Kidney epithelial cell (primary cell): ENCODE measurements around the gene SARS1. TPM values are rescaled to one million over a fixed set of nuclear protein-coding genes. Genes with fewer than 3 reads are reported as not detected.

Experiments used
- DNase-seq: peaks from one replicate; pipeline ENCODE4 v3.0.0-alpha.2; 2010; ENCODE audit warnings: low read depth
- H3K27me3 ChIP-seq: 2 replicates; pipeline ENCODE4 v1.6.0; 2011; ENCODE audit warnings: low read length; ENCODE audit not compliant: control insufficient read depth, insufficient read depth
- H3K36me3 ChIP-seq: 2 replicates; pipeline ENCODE4 v1.5.1; 2011; ENCODE audit warnings: low read length; ENCODE audit not compliant: control insufficient read depth, insufficient read depth
- H3K4me3 ChIP-seq: 2 replicates; pipeline ENCODE4 v1.5.1; 2011; ENCODE audit warnings: low read depth, mild to moderate bottlenecking, control low read depth, low read length
- total RNA-seq: library from RNA; depleted of rRNA; stranded (reverse); fragments of >200 nt; gene quantifications from 2 replicates; pipeline ENCODE4 v1.2.3, GENCODE V29; 2015
- TF ChIP-seq, protein P1 (sequence below): IDR thresholded peaks from 2 replicates; pipeline ENCODE4 v1.5.1; 2011; ENCODE audit warnings: mild to moderate bottlenecking, moderate library complexity, low read length, control low read depth, inconsistent platforms; ENCODE audit not compliant: insufficient read depth, poor library complexity, severe bottlenecking

The SARS1 gene
- total RNA-seq, 1 donor from 2014 or later, result 411 TPM

DNA sequence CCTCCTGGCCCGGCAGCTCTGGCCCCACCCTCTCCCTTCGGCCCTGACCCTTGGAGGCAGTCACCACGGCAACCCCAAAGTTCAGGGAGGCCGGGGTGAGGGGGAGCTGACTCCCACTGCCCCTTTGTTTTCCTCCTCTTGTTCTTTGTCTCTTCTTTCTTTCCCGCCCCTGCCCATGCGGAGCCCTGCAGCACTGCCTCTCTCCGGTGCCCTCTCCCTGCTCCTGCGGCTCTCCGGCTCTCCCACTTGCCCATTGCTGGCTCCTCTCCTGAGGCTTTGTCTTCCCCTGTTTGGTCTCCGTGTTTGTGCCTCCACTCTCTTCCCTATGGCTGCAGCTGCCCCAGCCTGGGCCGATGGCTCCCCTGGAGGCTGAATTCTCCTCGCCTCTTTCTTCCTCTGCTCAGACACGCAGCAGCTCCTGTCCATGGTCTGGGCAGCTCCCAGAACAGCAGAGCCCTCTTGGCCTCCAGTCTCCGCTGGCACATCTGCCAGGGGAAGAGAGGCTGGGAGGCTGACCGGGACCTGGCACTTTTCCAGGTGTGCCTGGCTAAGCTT, 41.5 kb downstream of the SARS1 start:
- no peaks in the 10 kb centered on the region for H3K27me3 ChIP-seq
- DNase-seq, result no peak
- TF ChIP-seq, protein P1, sequence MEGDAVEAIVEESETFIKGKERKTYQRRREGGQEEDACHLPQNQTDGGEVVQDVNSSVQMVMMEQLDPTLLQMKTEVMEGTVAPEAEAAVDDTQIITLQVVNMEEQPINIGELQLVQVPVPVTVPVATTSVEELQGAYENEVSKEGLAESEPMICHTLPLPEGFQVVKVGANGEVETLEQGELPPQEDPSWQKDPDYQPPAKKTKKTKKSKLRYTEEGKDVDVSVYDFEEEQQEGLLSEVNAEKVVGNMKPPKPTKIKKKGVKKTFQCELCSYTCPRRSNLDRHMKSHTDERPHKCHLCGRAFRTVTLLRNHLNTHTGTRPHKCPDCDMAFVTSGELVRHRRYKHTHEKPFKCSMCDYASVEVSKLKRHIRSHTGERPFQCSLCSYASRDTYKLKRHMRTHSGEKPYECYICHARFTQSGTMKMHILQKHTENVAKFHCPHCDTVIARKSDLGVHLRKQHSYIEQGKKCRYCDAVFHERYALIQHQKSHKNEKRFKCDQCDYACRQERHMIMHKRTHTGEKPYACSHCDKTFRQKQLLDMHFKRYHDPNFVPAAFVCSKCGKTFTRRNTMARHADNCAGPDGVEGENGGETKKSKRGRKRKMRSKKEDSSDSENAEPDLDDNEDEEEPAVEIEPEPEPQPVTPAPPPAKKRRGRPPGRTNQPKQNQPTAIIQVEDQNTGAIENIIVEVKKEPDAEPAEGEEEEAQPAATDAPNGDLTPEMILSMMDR, result peak; percentile 36
- H3K36me3 ChIP-seq, result no peaks in the 10 kb centered on the region
- H3K4me3 ChIP-seq, result no peak overlapping the region

DNA sequence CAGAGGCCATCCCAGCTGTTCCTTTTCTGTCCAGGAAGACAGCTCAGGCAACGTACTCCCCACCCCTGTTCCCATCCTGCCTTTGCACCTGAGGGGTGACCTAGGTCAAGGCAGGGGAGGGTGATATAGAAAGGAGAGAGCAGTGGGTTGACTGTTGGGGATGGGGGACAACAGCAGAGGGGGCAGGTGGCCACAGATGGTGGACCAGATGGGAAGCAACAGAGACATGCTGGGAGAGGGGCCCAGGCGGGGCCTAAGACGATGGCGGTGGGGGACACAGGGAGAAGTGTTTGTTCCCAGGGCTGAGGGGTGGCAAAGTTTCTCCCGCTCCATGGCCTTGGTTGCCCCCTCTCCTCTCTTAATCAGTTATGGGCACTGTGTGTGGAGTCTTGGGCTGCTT, 42.0 kb downstream of the SARS1 start:
- DNase-seq, result no peak
- H3K27me3 ChIP-seq, result no peaks in the 10 kb centered on the region
- no peaks in the 10 kb centered on the region for H3K36me3 ChIP-seq
- H3K4me3 ChIP-seq, result no peak overlapping the region
- TF ChIP-seq, protein P1, result no peak

DNA sequence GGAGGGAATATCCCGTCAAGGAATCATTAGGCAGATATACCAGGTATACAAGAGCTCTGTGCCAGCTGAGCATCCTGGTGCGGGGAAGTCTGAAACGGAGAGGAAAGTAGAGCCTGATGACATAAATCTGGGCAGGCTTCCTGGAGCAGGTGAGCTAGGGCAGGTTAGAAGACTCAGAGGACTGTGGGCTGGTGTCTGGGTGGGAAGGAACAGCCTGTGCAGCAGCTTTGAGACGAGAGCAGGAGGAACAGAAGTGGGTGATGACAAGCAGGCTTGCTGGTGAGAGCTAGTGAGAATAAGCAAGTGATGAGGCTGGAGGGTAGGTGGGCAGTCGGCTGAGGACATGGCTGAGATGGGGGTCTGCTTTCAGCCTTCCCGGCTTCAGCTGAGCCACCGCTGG, 42.4 kb downstream of the SARS1 start:
- peaks cover under 1% of the 10 kb centered on the region for H3K36me3 ChIP-seq
- TF ChIP-seq, protein P1, result no peak
- DNase-seq, result no peak

DNA sequence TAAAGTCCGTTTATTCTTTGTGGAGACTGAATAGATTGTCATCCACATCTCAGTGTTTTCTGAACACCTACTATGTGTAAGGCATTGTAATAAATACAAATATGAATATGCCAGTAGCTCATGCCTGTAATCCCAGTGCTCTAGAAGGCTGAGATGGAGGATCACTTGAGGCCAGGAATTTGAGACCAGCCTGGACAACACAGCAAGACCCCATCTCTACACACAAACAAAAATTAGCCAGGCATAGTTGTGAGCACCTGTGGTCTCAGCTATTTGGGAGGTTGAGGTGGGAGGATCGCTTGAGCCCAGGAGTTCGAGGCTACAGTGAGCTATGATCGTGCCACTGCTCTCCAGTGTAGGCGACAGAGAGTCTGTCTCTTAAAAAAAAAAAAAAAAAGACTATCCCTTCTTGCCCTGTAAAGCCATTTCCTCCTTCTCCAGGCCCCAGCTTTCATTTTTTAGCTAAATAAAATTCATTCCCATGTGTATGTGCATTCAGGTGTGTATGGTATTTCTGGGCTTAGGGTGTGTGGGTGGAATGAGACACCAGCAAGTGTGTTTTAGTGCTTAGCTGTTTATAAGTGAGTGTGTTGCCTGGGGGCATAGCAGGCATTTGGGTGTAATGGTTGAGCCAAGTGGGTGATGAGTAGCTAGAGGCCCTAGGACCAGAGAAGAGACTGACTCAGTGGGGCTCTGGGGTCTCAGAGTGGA, 43.4 kb downstream of the SARS1 start:
- DNase-seq, result peak; percentile 82
- peaks cover 1% of the 10 kb centered on the region for H3K36me3 ChIP-seq
- no peak overlapping the region for H3K4me3 ChIP-seq
- H3K27me3 ChIP-seq, result no peaks in the 10 kb centered on the region
- TF ChIP-seq, protein P1, result no peak

More for the DNA sequence above, 42.4 kb downstream of the SARS1 start:
- no peaks in the 10 kb centered on the region for H3K27me3 ChIP-seq
- H3K4me3 ChIP-seq, result no peak overlapping the region

DNA sequence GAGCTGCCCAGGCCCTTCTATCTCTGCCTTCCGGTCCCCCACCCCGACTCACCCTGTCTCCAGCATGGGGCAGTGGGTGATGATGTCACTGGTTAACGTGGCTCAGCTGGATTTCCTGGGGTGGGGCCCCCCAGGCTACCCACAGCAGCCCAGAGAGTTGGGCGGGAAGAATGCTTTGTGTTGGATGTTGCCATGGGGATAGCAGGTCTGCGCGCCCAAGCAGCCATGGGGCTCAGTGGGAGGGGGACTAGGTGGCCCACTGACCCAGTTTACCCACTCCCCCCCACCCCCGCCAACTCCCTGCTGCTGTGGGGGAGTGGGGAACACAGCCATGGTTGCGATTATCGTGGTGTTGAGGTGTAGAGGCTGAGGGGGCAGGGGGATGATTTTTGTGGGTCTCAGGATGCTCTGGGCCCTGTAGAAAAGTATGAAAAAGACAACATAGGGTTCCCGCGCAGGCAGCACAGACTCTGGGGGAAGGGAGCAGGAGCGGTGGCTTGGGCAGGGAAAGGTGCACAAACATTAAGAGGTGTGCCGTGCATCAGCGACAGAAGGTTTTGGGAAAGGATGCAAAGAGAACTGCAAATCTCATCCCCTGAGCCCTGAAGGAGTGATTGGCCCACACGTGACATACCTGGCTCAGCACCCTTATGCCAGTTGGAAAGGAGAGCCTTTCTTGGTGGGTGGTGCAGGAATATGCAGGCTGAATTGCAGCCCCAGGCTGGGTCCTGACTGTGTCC, 44.1 kb downstream of the SARS1 start:
- Histone ChIP-seq H3K4me3 (no peak overlapping the region), H3K36me3 (peaks cover 1% of the 10 kb centered on the region), H3K27me3 (no peaks in the 10 kb centered on the region)
- no peak for DNase-seq
- TF ChIP-seq, protein P1, result no peak
